GM18870 (cell line): ENCODE results near the gene TLE4.
"Not testable (repeated sequence)": the region's sequence is repeated elsewhere in the genome, so short reads cannot be mapped to it uniquely, and the experiment has no call there.

Experiments used
- ATAC-seq: cut with Tn5 transposase; IDR thresholded peaks from one replicate; pipeline ENCODE4 v1.9.1; 2021; ENCODE audit warnings: moderate library complexity; ENCODE audit not compliant: unreplicated experiment

The TLE4 gene

DNA sequence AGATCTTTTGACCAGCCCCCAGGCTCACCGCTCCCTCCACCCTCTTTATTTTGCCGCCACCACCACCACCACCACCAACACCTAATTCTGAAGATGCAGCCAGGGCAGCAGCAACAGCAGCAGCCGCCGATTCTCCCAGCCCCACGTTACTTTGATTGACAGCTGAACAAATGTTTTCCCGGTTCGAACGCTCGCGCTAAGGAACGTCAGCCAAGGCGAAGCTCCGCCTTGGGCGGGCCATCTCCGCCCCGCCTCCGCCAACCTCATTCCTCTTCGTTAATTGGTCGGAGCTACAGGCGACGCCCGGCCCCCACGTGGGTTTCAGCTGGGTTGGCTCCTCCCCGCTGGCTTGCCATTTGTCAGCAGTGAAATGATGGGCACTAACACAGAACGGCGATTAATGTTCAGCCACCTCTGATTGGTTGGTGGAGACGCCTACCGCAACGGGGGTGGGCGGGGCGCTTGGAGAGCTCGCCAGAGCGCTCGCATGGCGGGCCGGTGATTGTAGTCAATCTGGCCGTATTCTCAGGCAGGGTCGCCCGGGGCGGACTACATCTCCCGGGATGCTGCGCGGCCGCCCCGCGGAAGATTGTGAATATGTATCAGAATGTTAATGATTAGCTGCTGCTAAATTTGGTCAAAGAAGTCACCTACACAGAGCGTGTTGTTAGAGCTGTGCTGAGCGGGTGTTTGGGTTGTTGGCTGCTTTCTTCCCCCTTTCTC is at the start of gene TLE4:
TSS of gene TLE4 (plus strand) at position 657 of the 723 bp plus-strand sequence. CDS start 826 bp downstream, outside the sequence.
- ATAC-seq, result peak; percentile 92

DNA sequence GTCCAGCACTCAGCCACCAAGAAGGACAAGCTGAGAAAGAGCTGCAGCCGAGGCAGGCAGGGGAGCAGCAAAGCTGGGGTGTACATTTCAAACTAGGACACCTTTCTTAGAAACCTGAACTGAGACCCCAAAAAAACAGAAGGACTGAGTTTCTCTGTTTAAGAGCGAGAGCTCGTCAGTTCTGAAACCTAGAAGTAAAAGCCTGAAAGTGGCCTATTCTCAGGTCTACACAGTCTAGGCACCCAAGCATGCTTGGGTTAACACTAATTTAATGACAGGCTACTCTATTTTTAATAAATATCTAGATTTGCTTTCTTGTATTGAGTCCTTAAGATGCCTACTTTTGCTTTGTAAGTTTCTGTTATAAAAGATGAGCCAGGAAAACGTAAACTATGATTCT is 49.0 kb upstream of the TLE4 start:
- ATAC-seq, result no peak

GRCh38 chr9:79524266-79524665 is 47.5 kb upstream of the TLE4 start:
- no peak for ATAC-seq

GRCh38 chr9:79526149-79526672 is 45.6 kb upstream of the TLE4 start:
- peak; percentile 61 for ATAC-seq

- no peak for ATAC-seq
These were observed 36.2 kb upstream of the TLE4 start for GRCh38 chr9:79535534-79535933.

GRCh38 chr9:79537838-79538237 is 33.9 kb upstream of the TLE4 start:
- no peak for ATAC-seq

DNA sequence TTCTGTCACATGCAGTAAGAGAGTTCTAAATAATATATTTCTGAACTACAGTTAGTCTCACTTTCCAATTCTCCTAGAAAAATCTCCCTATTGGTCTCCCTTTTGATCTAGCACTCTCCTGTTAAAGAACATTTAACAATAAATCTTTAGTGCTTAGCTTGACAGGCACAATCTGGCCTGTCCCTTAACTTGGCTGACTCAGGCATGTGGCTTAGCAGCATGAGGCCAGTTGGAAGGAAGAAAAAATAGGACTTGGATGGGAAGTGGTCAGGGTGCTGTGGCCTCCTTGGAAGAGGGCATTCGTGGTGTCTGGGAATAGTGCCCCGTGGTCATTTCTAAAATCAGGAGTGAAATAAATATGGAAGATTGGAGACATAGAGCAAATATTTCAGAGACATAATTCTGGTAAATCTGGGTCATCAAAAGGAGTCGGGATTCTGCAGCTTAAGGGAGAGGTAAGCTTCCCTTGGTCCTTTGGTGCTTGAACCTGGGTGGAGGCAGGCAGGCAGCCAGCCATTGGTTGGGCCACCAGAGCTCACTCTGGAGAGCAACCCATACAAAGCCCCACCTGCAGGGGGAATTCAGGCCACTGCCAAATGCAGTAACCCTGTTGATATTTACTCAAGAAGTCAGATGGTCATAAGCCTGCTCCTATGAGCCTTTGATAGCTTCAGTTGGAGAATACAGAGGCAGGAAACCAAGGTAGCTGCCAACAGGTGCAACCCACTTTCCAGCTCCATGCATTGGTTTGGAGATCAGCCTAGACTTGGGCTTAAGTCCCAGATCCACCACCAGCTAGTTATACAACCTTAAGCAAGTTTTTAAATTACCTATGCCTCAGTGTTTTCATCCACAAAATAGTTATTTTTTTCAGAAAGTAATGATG is 28.8 kb upstream of the TLE4 start:
- no peak for ATAC-seq

- ATAC-seq, result not testable (repeated sequence)
These were observed 27.4 kb upstream of the TLE4 start for GRCh38 chr9:79544375-79544774.

DNA sequence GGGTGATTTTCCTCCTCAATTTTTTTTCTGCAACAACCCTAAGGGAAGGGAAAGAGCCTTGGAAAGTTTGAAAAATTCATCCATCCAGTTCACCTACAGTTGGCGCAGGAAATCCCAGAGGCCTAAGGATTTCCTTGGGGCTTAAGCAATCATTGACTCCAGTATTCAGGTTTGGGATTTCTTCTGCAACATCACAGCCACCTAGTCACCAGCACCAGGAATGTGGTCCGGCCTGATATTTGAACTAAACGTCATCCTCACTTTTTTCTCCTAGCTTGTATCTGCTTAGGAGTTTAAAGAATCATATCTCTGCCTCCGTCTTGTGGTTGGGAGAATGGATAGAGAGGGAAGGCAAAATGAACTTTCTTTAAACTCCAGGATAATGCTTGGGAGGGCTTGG is 20.2 kb upstream of the TLE4 start:
- no peak for ATAC-seq

DNA sequence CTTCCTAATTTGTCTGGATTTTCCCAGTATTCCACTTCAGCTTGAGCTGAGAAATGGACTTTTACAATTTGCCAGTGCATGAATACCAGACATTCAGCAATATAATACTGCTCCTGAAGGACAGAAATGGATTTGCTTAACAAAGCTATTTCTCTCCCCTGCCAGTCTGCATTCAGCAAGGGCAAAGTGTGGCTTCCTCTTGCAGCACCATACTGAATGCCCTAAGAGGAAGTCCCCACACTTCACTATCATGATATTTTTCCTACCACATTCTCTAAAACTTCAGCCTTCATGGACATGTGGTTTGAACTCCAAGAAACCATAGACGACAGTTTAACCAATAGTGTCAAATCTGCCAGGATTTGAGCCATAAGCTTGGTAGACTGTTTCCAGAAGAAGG is 19.8 kb upstream of the TLE4 start:
- no peak for ATAC-seq

DNA sequence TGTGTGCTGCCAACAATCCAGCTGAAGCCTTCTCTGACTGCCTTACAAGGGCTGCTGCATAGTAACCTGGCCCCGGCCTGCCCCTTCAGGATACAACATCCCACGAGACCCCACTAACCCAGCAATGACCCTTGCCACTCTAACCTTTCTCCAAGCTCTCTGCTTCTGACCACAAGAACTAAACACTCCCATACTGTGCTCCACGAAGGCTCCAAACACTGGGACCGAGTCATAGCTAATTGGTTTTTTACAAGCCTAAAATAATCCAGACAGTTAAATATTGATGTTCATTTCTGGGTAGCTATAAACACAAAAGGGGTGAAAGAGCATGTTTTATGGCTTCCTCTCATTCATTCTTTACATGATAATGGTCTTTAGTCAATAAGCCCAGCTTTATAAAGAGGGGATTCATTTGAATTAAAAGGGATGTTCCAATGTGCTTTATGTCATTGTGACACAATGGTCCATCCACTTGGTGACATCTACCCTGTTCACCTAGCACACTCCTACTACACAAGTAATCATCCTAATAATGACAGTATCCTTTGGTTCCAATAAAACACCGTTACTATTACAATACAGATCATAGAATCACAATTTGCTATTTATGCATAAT is 16.2 kb upstream of the TLE4 start:
- ATAC-seq, result no peak

GRCh38 chr9:79559495-79560181 is 12.1 kb upstream of the TLE4 start:
- ATAC-seq, result no peak

GRCh38 chr9:79562749-79563386 is 8.9 kb upstream of the TLE4 start:
- no peak for ATAC-seq

GRCh38 chr9:79564105-79564504 is 7.7 kb upstream of the TLE4 start:
- no peak for ATAC-seq

GRCh38 chr9:79565245-79565644 is 6.5 kb upstream of the TLE4 start:
- ATAC-seq, result peak; percentile 95

GRCh38 chr9:79567671-79568098 is 4.1 kb upstream of the TLE4 start:
- no peak for ATAC-seq

DNA sequence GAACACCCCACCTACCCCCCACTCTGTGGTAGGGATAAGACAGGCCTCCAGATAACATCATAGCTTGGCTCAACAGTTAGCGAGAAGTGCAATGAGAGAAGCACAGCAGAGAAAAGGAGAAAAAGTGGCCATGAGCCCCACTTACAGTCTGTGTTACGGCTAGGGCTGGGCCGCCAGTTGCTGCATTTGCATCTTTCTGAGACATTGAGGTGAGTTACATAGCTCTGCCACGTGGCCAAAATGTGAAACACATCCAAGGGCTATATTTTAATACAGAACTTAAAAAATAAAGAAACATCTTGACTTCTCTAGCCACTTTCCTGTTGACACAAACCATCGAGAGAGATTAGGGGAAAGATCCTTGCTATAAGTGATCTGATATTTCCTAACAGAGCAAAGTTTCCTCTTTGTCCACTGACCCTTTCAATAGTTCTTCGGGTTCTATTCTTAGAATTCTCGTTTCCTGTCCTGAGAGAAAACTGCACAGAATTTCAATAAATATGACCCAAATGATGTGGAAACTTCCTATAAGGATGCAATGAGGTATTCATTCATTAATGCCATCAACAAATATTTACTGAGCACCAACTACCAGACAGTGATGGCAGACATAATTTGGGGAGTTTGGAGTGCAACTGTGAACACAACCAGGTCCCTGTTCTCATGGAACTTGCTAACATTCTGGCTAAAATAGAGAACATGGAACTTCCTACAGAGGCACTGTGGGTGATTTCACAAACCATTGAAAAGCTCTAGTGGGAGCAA is 3.2 kb upstream of the TLE4 start:
- no peak for ATAC-seq

GRCh38 chr9:79569814-79570447 is 1.8 kb upstream of the TLE4 start:
- no peak for ATAC-seq
